ENCODE results near the gene YY1. TPM values are rescaled to one million over a fixed set of nuclear protein-coding genes. Genes with fewer than 3 reads are reported as not detected.
"Not testable (repeated sequence)": the region's sequence is repeated elsewhere in the genome, so short reads cannot be mapped to it uniquely, and the experiment has no call there.

The YY1 gene
- polyA plus RNA-seq, 6 donors from 2014 or later, result 12.7 to 25.0 (median 18.7) TPM

- DNase-seq, result peak; percentile 83
- H3K9me3 Mint-ChIP-seq, result no peaks in the 10 kb centered on the region
- peak; percentile 82 to 83 for ATAC-seq (ENCODE audit: low read depth in 2 of 2)
- peaks cover 9 to 26% (median 17%) of the 10 kb centered on the region in 3 donors for H3K4me1 Mint-ChIP-seq
- no peaks in the 10 kb centered on the region for H3K27me3 Mint-ChIP-seq
- peak overlapping the region; percentile 71 to 93 (median 88) for H3K4me3 Mint-ChIP-seq
- H3K36me3 Mint-ChIP-seq, result no peaks in the 10 kb centered on the region
- peak overlapping the region in 4 of 6 donors; percentile 65 to 75 (median 68) for H3K27ac Mint-ChIP-seq
These were observed 46.3 kb downstream of the YY1 start for GRCh38 chr14:100285021-100285912.

GRCh38 chr14:100285913-100286400 lies 47.0 kb downstream of the YY1 start:
- Mint-ChIP-seq H3K27ac (peak overlapping the region in 5 of 6 donors; percentile 50 to 94 (median 81)), H3K9me3 (no peaks in the 10 kb centered on the region), H3K4me1 (peaks cover 9 to 26% (median 17%) of the 10 kb centered on the region in 3 donors), H3K27me3 (no peaks in the 10 kb centered on the region), H3K4me3 (peak overlapping the region; percentile 76 to 93 (median 88)), H3K36me3 (no peaks in the 10 kb centered on the region)
- DNase-seq (no peak), ATAC-seq (ENCODE audit: low read depth in 2 of 2) (no peak)

- Mint-ChIP-seq H3K36me3 (no peaks in the 10 kb centered on the region), H3K4me1 (peaks cover 9 to 26% (median 17%) of the 10 kb centered on the region in 3 donors), H3K27me3 (no peaks in the 10 kb centered on the region), H3K4me3 (peak overlapping the region in 5 of 8 donors; percentile 63 to 88 (median 82)), H3K9me3 (no peaks in the 10 kb centered on the region), H3K27ac (peak overlapping the region in 2 of 6 donors; percentile 75 to 93)
- no peak for DNase-seq
- no peak for ATAC-seq (ENCODE audit: low read depth in 2 of 2)
These were observed 47.7 kb downstream of the YY1 start for GRCh38 chr14:100286484-100287191.

GRCh38 chr14:100287202-100287997 lies 48.5 kb downstream of the YY1 start:
- Mint-ChIP-seq H3K4me1 (peaks cover 9 to 26% (median 12%) of the 10 kb centered on the region in 3 donors), H3K9me3 (no peaks in the 10 kb centered on the region), H3K4me3 (no peak overlapping the region), H3K27ac (no peak overlapping the region), H3K27me3 (no peaks in the 10 kb centered on the region), H3K36me3 (no peaks in the 10 kb centered on the region)
- ATAC-seq (ENCODE audit: low read depth in 2 of 2) (no peak), DNase-seq (no peak)

GRCh38 chr14:100287998-100288295 lies 49.0 kb downstream of the YY1 start:
- not testable (repeated sequence) for DNase-seq; H3K4me3 Mint-ChIP-seq; H3K36me3 Mint-ChIP-seq; H3K27ac Mint-ChIP-seq; H3K9me3 Mint-ChIP-seq; H3K27me3 Mint-ChIP-seq; ATAC-seq (ENCODE audit: low read depth in 2 of 2)
- peaks cover 9 to 26% (median 12%) of the 10 kb centered on the region in 3 donors for H3K4me1 Mint-ChIP-seq

- Mint-ChIP-seq H3K36me3 (no peaks in the 10 kb centered on the region), H3K4me3 (peak overlapping the region in 2 of 8 donors; percentile 4 to 60), H3K4me1 (peaks cover 9 to 26% (median 17%) of the 10 kb centered on the region in 3 donors), H3K9me3 (no peaks in the 10 kb centered on the region), H3K27me3 (no peaks in the 10 kb centered on the region), H3K27ac (peak overlapping the region in 1 of 6 donors; percentile 12)
- no peak for ATAC-seq (ENCODE audit: low read depth in 2 of 2)
- no peak for DNase-seq
These were observed 49.6 kb downstream of the YY1 start for GRCh38 chr14:100288382-100289185.

- H3K4me3 Mint-ChIP-seq, result no peak overlapping the region
- no peak for ATAC-seq (ENCODE audit: low read depth in 2 of 2)
- DNase-seq, result no peak
- peak overlapping the region in 3 of 6 donors; percentile 16 to 93 (median 73) for H3K27ac Mint-ChIP-seq
- no peaks in the 10 kb centered on the region for H3K36me3 Mint-ChIP-seq
- H3K9me3 Mint-ChIP-seq, result no peaks in the 10 kb centered on the region
- H3K4me1 Mint-ChIP-seq, result peaks cover 10 to 28% (median 18%) of the 10 kb centered on the region in 3 donors
- no peaks in the 10 kb centered on the region for H3K27me3 Mint-ChIP-seq
These were observed 51.1 kb downstream of the YY1 start for GRCh38 chr14:100289916-100290606.

GRCh38 chr14:100290607-100291304 lies 51.8 kb downstream of the YY1 start:
- no peaks in the 10 kb centered on the region for H3K9me3 Mint-ChIP-seq
- no peaks in the 10 kb centered on the region for H3K27me3 Mint-ChIP-seq
- peaks cover 12 to 29% (median 19%) of the 10 kb centered on the region in 3 donors for H3K4me1 Mint-ChIP-seq
- H3K36me3 Mint-ChIP-seq, result no peaks in the 10 kb centered on the region
- ATAC-seq (ENCODE audit: low read depth in 2 of 2) (no peak), DNase-seq (no peak)
- H3K27ac Mint-ChIP-seq, result no peak overlapping the region
- no peak overlapping the region for H3K4me3 Mint-ChIP-seq

GRCh38 chr14:100291305-100292075 lies 52.5 kb downstream of the YY1 start:
- Mint-ChIP-seq H3K9me3 (no peaks in the 10 kb centered on the region), H3K36me3 (no peaks in the 10 kb centered on the region), H3K27me3 (no peaks in the 10 kb centered on the region), H3K4me3 (no peak overlapping the region), H3K27ac (peak overlapping the region in 1 of 6 donors; percentile 6), H3K4me1 (peaks cover 13 to 32% (median 20%) of the 10 kb centered on the region in 3 donors)
- DNase-seq, result no peak
- no peak for ATAC-seq (ENCODE audit: low read depth in 2 of 2)

- no peak for DNase-seq
- ATAC-seq (ENCODE audit: low read depth in 2 of 2), result no peak
- no peaks in the 10 kb centered on the region for H3K27me3 Mint-ChIP-seq
- no peak overlapping the region for H3K4me3 Mint-ChIP-seq
- no peak overlapping the region for H3K27ac Mint-ChIP-seq
- no peaks in the 10 kb centered on the region for H3K9me3 Mint-ChIP-seq
- H3K4me1 Mint-ChIP-seq, result peaks cover 20 to 41% (median 29%) of the 10 kb centered on the region in 3 donors
- no peaks in the 10 kb centered on the region for H3K36me3 Mint-ChIP-seq
These were observed 53.4 kb downstream of the YY1 start for GRCh38 chr14:100292301-100292775.

Data from naive B cell (primary cell).